Measurements from ENCODE around the gene IL12RB2.

IL12RB2 gene

GRCh38 chr1:67420835-67421492, 113.3 kb downstream of the IL12RB2 start:
- no peak for TF ChIP-seq CTCF (IDR thresholded peaks at IDR 0.05; ENCODE audit: low read depth, low read length)
- in situ Hi-C loops (cut with HindIII; ENCODE audit: low sequenced_read_pairs) = no loop called here
- no peak for DNase-seq (ENCODE audit: low read depth, low spot score)
- no peak overlapping the region for H3K4me3 ChIP-seq (ENCODE audit: low read depth, low read length)

GRCh38 chr1:67427465-67427864, 119.8 kb downstream of the IL12RB2 start:
- in situ Hi-C loops (cut with HindIII; ENCODE audit: low sequenced_read_pairs) = no loop called here
- no peak for DNase-seq (ENCODE audit: low read depth, low spot score)
- H3K4me3 ChIP-seq (ENCODE audit: low read depth, low read length) = peak overlapping the region; percentile 98
- TF ChIP-seq CTCF (IDR thresholded peaks at IDR 0.05; ENCODE audit: low read depth, low read length) = no peak

GRCh38 chr1:67427947-67428346, 120.3 kb downstream of the IL12RB2 start:
- in situ Hi-C loops (cut with HindIII; ENCODE audit: low sequenced_read_pairs) = no loop called here
- H3K4me3 ChIP-seq (ENCODE audit: low read depth, low read length) = peak overlapping the region; percentile 98
- DNase-seq (ENCODE audit: low read depth, low spot score) = no peak
- no peak for TF ChIP-seq CTCF (IDR thresholded peaks at IDR 0.05; ENCODE audit: low read depth, low read length)

GRCh38 chr1:67429011-67429527, 121.4 kb downstream of the IL12RB2 start:
- DNase-seq (ENCODE audit: low read depth, low spot score) = no peak
- in situ Hi-C loops (cut with HindIII; ENCODE audit: low sequenced_read_pairs) = no loop called here
- TF ChIP-seq CTCF (IDR thresholded peaks at IDR 0.05; ENCODE audit: low read depth, low read length) = no peak
- peak overlapping the region; percentile 98 for H3K4me3 ChIP-seq (ENCODE audit: low read depth, low read length)

- no peak for TF ChIP-seq CTCF (IDR thresholded peaks at IDR 0.05; ENCODE audit: low read depth, low read length)
- no peak for DNase-seq (ENCODE audit: low read depth, low spot score)
- H3K4me3 ChIP-seq (ENCODE audit: low read depth, low read length) = peak overlapping the region; percentile 98
- in situ Hi-C loops (cut with HindIII; ENCODE audit: low sequenced_read_pairs) = no loop called here
Observed at GRCh38 chr1:67429528-67430357, 122.1 kb downstream of the IL12RB2 start.

- no peak for TF ChIP-seq CTCF (IDR thresholded peaks at IDR 0.05; ENCODE audit: low read depth, low read length)
Observed at GRCh38 chr1:67430358-67431155, 122.9 kb downstream of the IL12RB2 start, which contains the start of gene SERBP1. SERBP1 (minus strand) TSS chr1:67430402; CDS start chr1:67430300, 102 bp downstream.

More at GRCh38 chr1:67430358-67431155, 122.9 kb downstream of the IL12RB2 start, which contains the start of gene SERBP1:
- H3K4me3 ChIP-seq (ENCODE audit: low read depth, low read length) = peak within 1 kb of the TSS; percentile 98
- in situ Hi-C loops (cut with HindIII; ENCODE audit: low sequenced_read_pairs) = no loop called here
- DNase-seq (ENCODE audit: low read depth, low spot score) = peak; percentile 98

All from astrocyte of the spinal cord (primary cell).